Neuronal stem cell (in vitro differentiated cells): ENCODE measurements around the gene CCDC12.

Experiments
- DNase-seq: peaks from one replicate; pipeline ENCODE4 v3.0.0-alpha.2; 2013; ENCODE audit warnings: low spot score
- H2AFZ ChIP-seq: one replicate; pipeline ENCODE4 v1.6.1; 2013; ENCODE audit warnings: mild to moderate bottlenecking, low read length, inconsistent platforms
- H2AK5ac ChIP-seq: 2 replicates; pipeline ENCODE4 v1.6.1; 2013; ENCODE audit warnings: low read depth, mild to moderate bottlenecking, inconsistent platforms, low read length, moderate library complexity, mixed read lengths
- H2BK120ac ChIP-seq: 2 replicates; pipeline ENCODE4 v1.6.1; 2013; ENCODE audit warnings: low read depth, mild to moderate bottlenecking, inconsistent platforms, low read length, moderate library complexity, mixed read lengths
- H2BK12ac ChIP-seq: one replicate; pipeline ENCODE4 v1.6.1; 2013; ENCODE audit warnings: low read length, inconsistent platforms
- H2BK15ac ChIP-seq: 2 replicates; pipeline ENCODE4 v1.6.1; 2013; ENCODE audit warnings: mild to moderate bottlenecking, low read length, inconsistent platforms, mixed read lengths
- H2BK5ac ChIP-seq: one replicate; pipeline ENCODE4 v1.6.1; 2013; ENCODE audit warnings: inconsistent platforms, mild to moderate bottlenecking, low read length, moderate library complexity
- H3K14ac ChIP-seq: one replicate; pipeline ENCODE4 v1.6.1; 2013; ENCODE audit warnings: low read length, inconsistent platforms
- H3K18ac ChIP-seq: 2 replicates; pipeline ENCODE4 v1.6.1; 2013; ENCODE audit warnings: low read length, inconsistent platforms
- H3K23ac ChIP-seq: 2 replicates; pipeline ENCODE4 v1.6.1; 2013; ENCODE audit warnings: low read depth, mild to moderate bottlenecking, mixed read lengths, low read length, inconsistent platforms; ENCODE audit not compliant: poor library complexity
- H3K27ac ChIP-seq: replicated peaks from 3 replicates; pipeline ENCODE4 v1.5.1; 2013; ENCODE audit warnings: low read length, inconsistent platforms
- H3K27me3 ChIP-seq, 3 experiments: 2 replicates each; pipeline ENCODE4 v1.6.1; 2013; ENCODE audit warnings: low read length in 3 of 3, mild to moderate bottlenecking in 2 of 3, inconsistent platforms in 1 of 3, low read depth in 1 of 3, mixed read lengths in 1 of 3, moderate library complexity in 1 of 3; ENCODE audit not compliant: control insufficient read depth in 3 of 3, insufficient read depth in 3 of 3
- H3K36me3 ChIP-seq, 2 donors: replicated peaks in 1 of 2; 2 replicates each; pipeline ENCODE4 v1.6.1; 2013; ENCODE audit warnings: low read length in 2 of 2; ENCODE audit not compliant: control insufficient read depth in 2 of 2, insufficient read depth in 2 of 2
- H3K4ac ChIP-seq: 2 replicates; pipeline ENCODE4 v1.6.1; 2013; ENCODE audit warnings: inconsistent platforms, mild to moderate bottlenecking, low read length, moderate library complexity
- H3K4me1 ChIP-seq, 2 donors: 1 replicate in 1 of 2; 2 replicates in 1 of 2; pipeline ENCODE4 v1.6.1; 2013; ENCODE audit warnings: low read length in 2 of 2, low read depth in 1 of 2; ENCODE audit not compliant: control insufficient read depth in 2 of 2, insufficient read depth in 1 of 2
- H3K4me2 ChIP-seq: one replicate; pipeline ENCODE4 v1.6.1; 2013; ENCODE audit warnings: mild to moderate bottlenecking, low read length, inconsistent platforms; ENCODE audit not compliant: insufficient read depth, poor library complexity, severe bottlenecking
- H3K4me3 ChIP-seq, 2 donors: 2 replicates each; pipeline ENCODE4 v1.5.1; 2013; ENCODE audit warnings: low read length in 2 of 2, mild to moderate bottlenecking in 2 of 2, inconsistent platforms in 1 of 2, moderate library complexity in 1 of 2
- H3K79me1 ChIP-seq: one replicate; pipeline ENCODE4 v1.6.1; 2013; ENCODE audit warnings: low read depth, mild to moderate bottlenecking, inconsistent platforms, low read length, moderate library complexity
- H3K9ac ChIP-seq: one replicate; pipeline ENCODE4 v1.6.1; 2013; ENCODE audit warnings: mild to moderate bottlenecking, low read depth, low read length, inconsistent platforms; ENCODE audit not compliant: poor library complexity
- H3K9me3 ChIP-seq, 2 donors: replicated peaks in 1 of 2; 2 replicates each; pipeline versions ENCODE3 to v1.6.1; 2013; ENCODE audit warnings: low read length in 2 of 2, mild to moderate bottlenecking in 2 of 2, inconsistent platforms in 1 of 2, low read depth in 1 of 2, mixed read lengths in 1 of 2, moderate library complexity in 1 of 2; ENCODE audit not compliant: control insufficient read depth in 2 of 2, insufficient read depth in 1 of 2
- H4K8ac ChIP-seq: one replicate; pipeline ENCODE4 v1.6.1; 2013; ENCODE audit warnings: low read depth, mild to moderate bottlenecking, inconsistent platforms, low read length, moderate library complexity
- H4K91ac ChIP-seq: one replicate; pipeline ENCODE4 v1.6.1; 2013; ENCODE audit warnings: low read length, low read depth, mild to moderate bottlenecking, inconsistent platforms; ENCODE audit not compliant: poor library complexity
- WGBS, 2 donors: extraction: QIAGEN DNeasy Blood & Tissue Kit; methylation state at CpG; one replicate each; pipeline ENCODE4 v1.1.7; 2013; ENCODE audit warnings: missing lambda C conversion rate in 2 of 2, mixed read lengths in 1 of 2; ENCODE audit not compliant: insufficient read length in 2 of 2, insufficient replicate concordance in 1 of 2; ENCODE audit errors: extremely low coverage in 2 of 2; 5-methylcytosine and 5-hydroxymethylcytosine counted together

Gene CCDC12

DNA sequence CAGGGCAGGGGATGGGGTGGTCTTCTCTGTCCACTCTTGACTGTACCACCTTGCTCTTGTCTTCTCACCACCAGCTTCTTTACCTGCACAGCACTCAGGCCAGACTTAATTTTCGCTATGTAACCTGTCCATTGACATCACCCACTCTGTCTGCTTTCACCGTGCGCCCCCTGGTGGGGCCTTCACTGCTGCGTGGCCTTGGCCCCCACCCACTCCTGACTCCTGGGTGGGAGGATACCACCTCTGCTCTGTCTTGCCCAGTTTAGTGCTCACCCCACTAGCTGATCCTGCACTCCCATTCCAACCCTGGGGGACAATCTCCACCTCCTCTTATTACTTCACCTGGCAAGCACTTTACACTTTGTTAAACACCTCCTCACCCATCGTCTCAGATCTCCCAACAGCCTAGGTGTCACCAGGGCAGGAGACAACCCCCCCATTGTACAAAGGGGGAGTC is 81.3 kb downstream of the CCDC12 start:
- no peaks in the 10 kb centered on the region for H3K36me3 ChIP-seq
- no peak overlapping the region for H3K27ac ChIP-seq
- peaks cover 5 to 12% of the 10 kb centered on the region in 2 donors for H3K4me1 ChIP-seq
- no CpG with 5 or more reads among the region's 5 CpGs for WGBS, 2 donors
- no peaks in the 10 kb centered on the region for H3K79me1 ChIP-seq
- no peak overlapping the region for H3K4me2 ChIP-seq
- peaks cover 0 to 43% (median 16%) of the 10 kb centered on the region in 3 experiments for H3K27me3 ChIP-seq
- H2BK5ac ChIP-seq = no peak overlapping the region
- H2AFZ ChIP-seq = no peak overlapping the region
- DNase-seq = no peak
- H3K9me3 ChIP-seq = no peaks in the 10 kb centered on the region
- H3K18ac ChIP-seq = no peak overlapping the region
- H3K14ac ChIP-seq = no peak overlapping the region
- H3K9ac ChIP-seq = no peak overlapping the region
- no peak overlapping the region for H2BK15ac ChIP-seq
- no peak overlapping the region for H3K23ac ChIP-seq
- H4K91ac ChIP-seq = no peak overlapping the region
- no peak overlapping the region for H3K4me3 ChIP-seq
- H2AK5ac ChIP-seq = no peak overlapping the region
- no peak overlapping the region for H3K4ac ChIP-seq
- no peak overlapping the region for H2BK120ac ChIP-seq
- no peak overlapping the region for H2BK12ac ChIP-seq
- H4K8ac ChIP-seq = no peak overlapping the region

DNA sequence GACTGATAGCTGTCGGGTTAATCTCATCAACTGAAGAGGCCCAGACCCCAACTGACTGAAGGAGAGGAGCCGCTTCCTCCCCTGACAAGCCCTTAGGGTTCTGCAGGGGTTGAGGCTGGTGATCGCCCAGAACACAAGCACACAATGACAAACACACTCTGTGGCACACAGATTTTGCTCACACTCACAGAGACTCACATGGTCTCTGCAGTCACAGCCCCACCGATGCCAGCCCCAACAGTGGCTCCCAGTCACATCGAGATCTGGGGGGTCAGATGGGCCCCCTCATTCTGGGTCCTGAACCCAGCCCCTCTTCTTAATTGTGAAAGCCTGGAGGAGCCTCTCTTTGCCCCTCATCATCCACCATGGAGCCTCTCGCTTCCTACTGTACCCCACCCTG is 82.3 kb downstream of the CCDC12 start:
- Histone ChIP-seq H3K27ac (no peak overlapping the region), H2BK120ac (no peak overlapping the region), H4K8ac (no peak overlapping the region), H2BK5ac (no peak overlapping the region), H3K9ac (no peak overlapping the region), H4K91ac (no peak overlapping the region), H3K79me1 (no peaks in the 10 kb centered on the region), H3K9me3 (no peaks in the 10 kb centered on the region), H3K4me3 (no peak overlapping the region), H3K4me2 (no peak overlapping the region), H2BK12ac (no peak overlapping the region), H3K23ac (no peak overlapping the region), H3K4ac (no peak overlapping the region), H3K36me3 (no peaks in the 10 kb centered on the region), H3K4me1 (peaks cover 5 to 12% of the 10 kb centered on the region in 2 donors), H3K27me3 (peaks cover 0 to 53% (median 21%) of the 10 kb centered on the region in 3 experiments), H2BK15ac (no peak overlapping the region), H2AFZ (no peak overlapping the region), H2AK5ac (peak overlapping the region; percentile 44), H3K18ac (no peak overlapping the region), H3K14ac (no peak overlapping the region)
- DNase-seq = no peak
- WGBS, 2 donors = no CpG with 5 or more reads among the region's 6 CpGs

DNA sequence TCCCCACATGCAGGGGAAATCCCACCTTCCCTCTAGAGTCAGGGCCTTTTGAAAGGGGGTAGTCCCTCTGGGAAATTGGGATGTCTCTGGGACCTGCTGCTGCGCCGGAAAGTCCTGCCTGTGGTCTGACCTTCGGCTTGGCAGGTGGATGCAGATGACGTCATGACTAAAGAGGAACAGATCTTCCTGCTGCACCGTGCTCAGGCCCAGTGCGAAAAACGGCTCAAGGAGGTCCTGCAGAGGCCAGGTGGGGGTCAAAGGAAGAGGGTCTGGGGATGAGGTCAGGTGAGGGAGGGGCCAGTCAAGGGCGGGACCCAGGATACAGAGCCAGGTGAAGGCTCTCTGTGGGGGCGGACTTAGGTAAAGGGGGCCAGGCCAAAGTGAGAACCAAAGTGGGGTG is 82.8 kb downstream of the CCDC12 start:
- no peak overlapping the region for H4K8ac ChIP-seq
- no peak overlapping the region for H2BK12ac ChIP-seq
- peaks cover 5 to 12% of the 10 kb centered on the region in 2 donors for H3K4me1 ChIP-seq
- no peak overlapping the region for H4K91ac ChIP-seq
- H2BK15ac ChIP-seq = no peak overlapping the region
- H3K4me3 ChIP-seq = no peak overlapping the region
- peaks cover 0 to 57% (median 21%) of the 10 kb centered on the region in 3 experiments for H3K27me3 ChIP-seq
- H3K4me2 ChIP-seq = no peak overlapping the region
- H2AFZ ChIP-seq = no peak overlapping the region
- H3K79me1 ChIP-seq = no peaks in the 10 kb centered on the region
- DNase-seq = no peak
- H3K27ac ChIP-seq = no peak overlapping the region
- H3K18ac ChIP-seq = no peak overlapping the region
- no CpG with 5 or more reads among the region's 9 CpGs for WGBS, 2 donors
- H2BK120ac ChIP-seq = no peak overlapping the region
- H2AK5ac ChIP-seq = peak overlapping the region; percentile 44
- no peaks in the 10 kb centered on the region for H3K9me3 ChIP-seq
- no peak overlapping the region for H3K9ac ChIP-seq
- no peak overlapping the region for H2BK5ac ChIP-seq
- H3K23ac ChIP-seq = no peak overlapping the region
- no peak overlapping the region for H3K4ac ChIP-seq
- no peak overlapping the region for H3K14ac ChIP-seq
- no peaks in the 10 kb centered on the region for H3K36me3 ChIP-seq

DNA sequence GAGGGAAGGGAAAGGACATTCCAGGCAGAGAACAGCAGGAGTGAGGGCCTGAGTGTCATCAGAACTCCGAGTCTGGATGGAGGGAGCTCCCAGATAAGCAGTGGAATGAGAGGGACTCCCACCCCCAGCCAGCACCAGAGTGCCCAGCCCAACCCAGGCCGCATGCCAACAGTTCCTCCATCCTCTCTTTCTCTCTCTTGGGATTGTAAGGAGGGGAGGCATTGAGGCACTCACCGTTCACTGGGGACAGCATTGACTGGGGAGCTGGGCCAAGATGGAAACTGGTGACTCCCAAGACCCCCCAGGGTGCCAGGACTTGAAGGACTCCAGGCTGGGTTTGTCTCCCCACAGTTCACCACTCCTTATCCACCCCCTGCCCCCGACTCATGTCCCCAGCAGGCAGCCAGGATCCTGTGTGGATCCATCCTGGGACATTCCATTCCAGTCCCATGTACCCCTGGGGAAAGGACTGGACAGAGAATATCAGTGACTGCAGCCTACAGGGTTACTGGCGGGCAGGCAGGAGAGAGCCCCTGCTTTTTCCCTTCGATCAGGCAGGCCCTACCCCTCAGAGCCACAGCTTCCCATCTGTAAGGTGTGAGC is 83.3 kb downstream of the CCDC12 start:
- no peak overlapping the region for H3K9ac ChIP-seq
- H2BK12ac ChIP-seq = no peak overlapping the region
- no peak overlapping the region for H3K14ac ChIP-seq
- H3K4me3 ChIP-seq = peak overlapping the region in 1 of 2 donors; percentile 52
- no peak overlapping the region for H3K23ac ChIP-seq
- H2BK5ac ChIP-seq = no peak overlapping the region
- peak overlapping the region; percentile 93 for H2AFZ ChIP-seq
- peaks cover 0 to 63% (median 21%) of the 10 kb centered on the region in 3 experiments for H3K27me3 ChIP-seq
- peak overlapping the region; percentile 34 for H2AK5ac ChIP-seq
- no peak overlapping the region for H4K8ac ChIP-seq
- H3K79me1 ChIP-seq = no peaks in the 10 kb centered on the region
- H3K27ac ChIP-seq = no peak overlapping the region
- H3K4ac ChIP-seq = no peak overlapping the region
- H3K9me3 ChIP-seq = no peaks in the 10 kb centered on the region
- peaks cover 5 to 12% of the 10 kb centered on the region in 2 donors for H3K4me1 ChIP-seq
- no peak overlapping the region for H3K4me2 ChIP-seq
- no peaks in the 10 kb centered on the region for H3K36me3 ChIP-seq
- DNase-seq = no peak
- H3K18ac ChIP-seq = no peak overlapping the region
- WGBS, 2 donors = no CpG with 5 or more reads among the region's 6 CpGs
- H2BK120ac ChIP-seq = no peak overlapping the region
- peak overlapping the region; percentile 26 for H2BK15ac ChIP-seq
- no peak overlapping the region for H4K91ac ChIP-seq
